ENCODE results near the gene MRM3.

The MRM3 gene

DNA sequence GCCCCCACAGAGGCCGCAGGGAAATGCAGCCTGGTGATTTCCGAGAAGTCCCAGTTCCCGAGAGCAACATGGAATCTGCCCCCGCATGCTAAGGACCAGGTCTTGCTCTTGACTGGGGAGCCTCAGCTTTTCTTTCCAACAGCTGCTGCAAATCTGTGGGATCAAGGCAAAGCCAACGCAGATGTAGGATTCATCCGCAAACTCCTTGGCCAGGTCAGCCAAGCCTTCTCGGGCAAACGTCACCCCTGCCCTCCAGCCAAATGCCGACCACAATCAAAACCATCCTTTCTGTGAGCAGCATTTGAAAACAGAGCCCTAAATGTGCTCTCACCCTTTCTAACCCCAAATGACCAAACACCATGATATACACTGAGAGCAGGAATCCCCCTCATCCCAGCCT, 54.0 kb downstream of the MRM3 start:
- DNase-seq (ENCODE audit: low spot score): no peak

DNA sequence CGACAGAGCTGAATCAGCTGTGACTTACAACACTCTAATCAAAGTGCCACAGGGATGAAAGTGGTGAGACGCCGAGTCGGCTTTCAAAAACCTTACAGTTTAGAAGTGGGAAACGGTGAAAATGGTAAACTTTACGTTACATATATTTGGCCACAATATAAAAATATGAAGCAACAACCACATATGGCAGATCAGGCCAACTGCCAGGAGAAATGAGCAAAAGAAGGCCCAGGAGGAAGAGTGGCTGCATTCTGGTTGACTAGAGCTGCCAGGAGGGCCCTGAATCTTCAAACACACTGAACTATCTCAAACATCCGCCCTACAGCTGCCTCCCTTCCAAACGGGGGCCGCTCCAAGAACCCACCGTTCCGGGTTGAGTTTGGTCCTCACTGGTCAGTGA, 56.3 kb downstream of the MRM3 start:
- Histone ChIP-seq H3K23ac (ENCODE audit: low read depth, low read length, poor library complexity) (no peak overlapping the region), H2BK5ac (ENCODE audit: low read length) (no peak overlapping the region), H3K4me3 (ENCODE audit: low read length in 2 of 2) (no peak overlapping the region), H3K27ac (replicated peaks; ENCODE audit: low read length) (no peak overlapping the region), H3K27me3 (ENCODE audit: control insufficient read depth in 3 of 3, insufficient read depth in 3 of 3, low read depth in 1 of 3, low read length in 3 of 3) (no peaks in the 10 kb centered on the region), H4K8ac (ENCODE audit: low read depth, low read length) (no peak overlapping the region), H2BK12ac (ENCODE audit: low read length) (no peak overlapping the region), H3K4me1 (ENCODE audit: control insufficient read depth in 2 of 2, insufficient read depth in 1 of 2, low read depth in 1 of 2, low read length in 2 of 2) (no peaks in the 10 kb centered on the region), H3K4me2 (ENCODE audit: insufficient read depth, low read length, poor library complexity, severe bottlenecking) (no peak overlapping the region), H3K36me3 (replicated peaks in 1 of 2; ENCODE audit: control insufficient read depth in 2 of 2, insufficient read depth in 2 of 2, low read length in 2 of 2) (peaks cover 3 to 49% of the 10 kb centered on the region in 2 donors), H3K14ac (ENCODE audit: low read length) (no peak overlapping the region), H2AK5ac (ENCODE audit: low read depth, low read length) (no peak overlapping the region), H3K18ac (ENCODE audit: low read length) (no peak overlapping the region), H3K79me1 (ENCODE audit: low read depth, low read length) (peaks cover 25% of the 10 kb centered on the region), H2BK120ac (ENCODE audit: low read depth, low read length) (no peak overlapping the region), H3K4ac (ENCODE audit: low read length) (no peak overlapping the region), H3K9ac (ENCODE audit: low read depth, low read length, poor library complexity) (no peak overlapping the region), H2BK15ac (ENCODE audit: low read length) (no peak overlapping the region), H2AFZ (ENCODE audit: low read length) (no peak overlapping the region), H4K91ac (ENCODE audit: low read depth, low read length, poor library complexity) (no peak overlapping the region), H3K9me3 (replicated peaks in 1 of 2; ENCODE audit: control insufficient read depth in 2 of 2, insufficient read depth in 1 of 2, low read depth in 1 of 2, low read length in 2 of 2) (peaks cover 6 to 26% of the 10 kb centered on the region in 2 donors)
- WGBS, 2 donors (ENCODE audit: extremely low coverage in 2 of 2, insufficient read length in 2 of 2, insufficient replicate concordance in 1 of 2): no CpG with 5 or more reads among the region's 11 CpGs
- no peak for DNase-seq (ENCODE audit: low spot score)

More for the DNA sequence above, 54.0 kb downstream of the MRM3 start:
- Histone ChIP-seq H3K36me3 (replicated peaks in 1 of 2; ENCODE audit: control insufficient read depth in 2 of 2, insufficient read depth in 2 of 2, low read length in 2 of 2) (peaks cover 0 to 40% of the 10 kb centered on the region in 2 donors), H3K9me3 (replicated peaks in 1 of 2; ENCODE audit: control insufficient read depth in 2 of 2, insufficient read depth in 1 of 2, low read depth in 1 of 2, low read length in 2 of 2) (peaks cover 10 to 28% of the 10 kb centered on the region in 2 donors), H3K79me1 (ENCODE audit: low read depth, low read length) (peaks cover 16% of the 10 kb centered on the region), H3K9ac (ENCODE audit: low read depth, low read length, poor library complexity) (no peak overlapping the region), H3K4me3 (ENCODE audit: low read length in 2 of 2) (no peak overlapping the region), H3K4me2 (ENCODE audit: insufficient read depth, low read length, poor library complexity, severe bottlenecking) (no peak overlapping the region), H3K14ac (ENCODE audit: low read length) (no peak overlapping the region), H3K18ac (ENCODE audit: low read length) (peak overlapping the region; percentile 48), H4K91ac (ENCODE audit: low read depth, low read length, poor library complexity) (no peak overlapping the region), H4K8ac (ENCODE audit: low read depth, low read length) (no peak overlapping the region), H3K4ac (ENCODE audit: low read length) (no peak overlapping the region), H2BK120ac (ENCODE audit: low read depth, low read length) (no peak overlapping the region), H3K27me3 (ENCODE audit: control insufficient read depth in 3 of 3, insufficient read depth in 3 of 3, low read depth in 1 of 3, low read length in 3 of 3) (no peaks in the 10 kb centered on the region), H2BK15ac (ENCODE audit: low read length) (no peak overlapping the region), H3K4me1 (ENCODE audit: control insufficient read depth in 2 of 2, insufficient read depth in 1 of 2, low read depth in 1 of 2, low read length in 2 of 2) (no peaks in the 10 kb centered on the region), H3K27ac (replicated peaks; ENCODE audit: low read length) (no peak overlapping the region), H2BK5ac (ENCODE audit: low read length) (no peak overlapping the region), H2BK12ac (ENCODE audit: low read length) (no peak overlapping the region), H2AFZ (ENCODE audit: low read length) (no peak overlapping the region), H2AK5ac (ENCODE audit: low read depth, low read length) (no peak overlapping the region), H3K23ac (ENCODE audit: low read depth, low read length, poor library complexity) (no peak overlapping the region)
- WGBS, 2 donors (ENCODE audit: extremely low coverage in 2 of 2, insufficient read length in 2 of 2, insufficient replicate concordance in 1 of 2): no CpG with 5 or more reads among the region's 9 CpGs

DNA sequence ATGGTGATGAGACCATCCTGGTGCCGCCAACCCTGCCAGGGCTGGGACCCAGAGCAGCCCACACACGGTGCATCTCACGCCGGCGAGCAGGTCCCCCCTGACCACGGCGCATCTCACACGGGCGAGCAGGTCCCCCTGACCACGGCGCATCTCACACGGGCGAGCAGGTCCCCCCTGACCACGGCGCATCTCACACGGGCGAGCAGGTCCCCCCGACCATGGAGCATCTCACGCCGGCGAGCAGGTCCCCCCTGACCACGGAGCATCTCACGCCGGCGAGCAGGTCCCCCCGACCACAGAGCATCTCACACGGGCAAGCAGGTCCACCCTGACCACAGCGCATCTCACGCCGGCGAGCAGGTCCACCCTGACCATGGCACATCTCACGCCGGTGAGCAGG, 59.2 kb downstream of the MRM3 start:
- Histone ChIP-seq H4K91ac (ENCODE audit: low read depth, low read length, poor library complexity) (no peak overlapping the region), H3K4ac (ENCODE audit: low read length) (peak overlapping the region; percentile 76), H3K27me3 (ENCODE audit: control insufficient read depth in 3 of 3, insufficient read depth in 3 of 3, low read depth in 1 of 3, low read length in 3 of 3) (no peaks in the 10 kb centered on the region), H3K14ac (ENCODE audit: low read length) (peak overlapping the region; percentile 71), H3K4me1 (ENCODE audit: control insufficient read depth in 2 of 2, insufficient read depth in 1 of 2, low read depth in 1 of 2, low read length in 2 of 2) (peaks cover 0 to 4% of the 10 kb centered on the region in 2 donors), H2BK120ac (ENCODE audit: low read depth, low read length) (no peak overlapping the region), H2AK5ac (ENCODE audit: low read depth, low read length) (peak overlapping the region; percentile 88), H3K18ac (ENCODE audit: low read length) (peak overlapping the region; percentile 87), H3K4me2 (ENCODE audit: insufficient read depth, low read length, poor library complexity, severe bottlenecking) (no peak overlapping the region), H3K79me1 (ENCODE audit: low read depth, low read length) (peaks cover 24% of the 10 kb centered on the region), H3K9ac (ENCODE audit: low read depth, low read length, poor library complexity) (peak overlapping the region; percentile 60), H4K8ac (ENCODE audit: low read depth, low read length) (peak overlapping the region; percentile 65), H3K23ac (ENCODE audit: low read depth, low read length, poor library complexity) (peak overlapping the region; percentile 89), H3K27ac (replicated peaks; ENCODE audit: low read length) (no peak overlapping the region), H2BK12ac (ENCODE audit: low read length) (peak overlapping the region; percentile 73), H2BK5ac (ENCODE audit: low read length) (peak overlapping the region; percentile 82), H3K4me3 (ENCODE audit: low read length in 2 of 2) (no peak overlapping the region), H3K36me3 (replicated peaks in 1 of 2; ENCODE audit: control insufficient read depth in 2 of 2, insufficient read depth in 2 of 2, low read length in 2 of 2) (peaks cover 3 to 47% of the 10 kb centered on the region in 2 donors), H2AFZ (ENCODE audit: low read length) (no peak overlapping the region), H3K9me3 (replicated peaks in 1 of 2; ENCODE audit: control insufficient read depth in 2 of 2, insufficient read depth in 1 of 2, low read depth in 1 of 2, low read length in 2 of 2) (peaks cover 4 to 21% of the 10 kb centered on the region in 2 donors), H2BK15ac (ENCODE audit: low read length) (peak overlapping the region; percentile 67)
- no CpG with 5 or more reads among the region's 33 CpGs for WGBS, 2 donors (ENCODE audit: extremely low coverage in 2 of 2, insufficient read length in 2 of 2, insufficient replicate concordance in 1 of 2)
- DNase-seq (ENCODE audit: low spot score): no peak
